Adipose tissue (tissue), 3 donors: ENCODE results near the gene ABCD3. TPM values are rescaled to one million over a fixed set of nuclear protein-coding genes. Genes with fewer than 3 reads are reported as not detected.
"Not testable (repeated sequence)": the region's sequence is repeated elsewhere in the genome, so short reads cannot be mapped to it uniquely, and the experiment has no call there.

Source experiments
- H3K27ac ChIP-seq: one replicate; pipeline ENCODE4 v1.5.1; 2013; ENCODE audit warnings: low read depth, low read length
- whole genome bisulfite sequencing, 3 donors: extraction: QIAGEN DNeasy Blood & Tissue Kit; methylation state at CpG; one replicate each; pipeline ENCODE4 v1.1.7; 2013; 5-methylcytosine and 5-hydroxymethylcytosine counted together
- polyA plus RNA-seq, 3 donors: library from polyadenylated mRNA; stranded (reverse); fragments of 200-250 nt; gene quantifications; one replicate each; pipeline ENCODE4 v1.2.3, GENCODE V29; 2013
- donor health status: healthy with polysubstance abuse.
- donor health status: Bipolar disorder and iron deficiency.
- donor health status: healthy.

ABCD3 gene
- 10 to 100 TPM; 12.0 to 15.6 (median 14.2) TPM for polyA plus RNA-seq

DNA sequence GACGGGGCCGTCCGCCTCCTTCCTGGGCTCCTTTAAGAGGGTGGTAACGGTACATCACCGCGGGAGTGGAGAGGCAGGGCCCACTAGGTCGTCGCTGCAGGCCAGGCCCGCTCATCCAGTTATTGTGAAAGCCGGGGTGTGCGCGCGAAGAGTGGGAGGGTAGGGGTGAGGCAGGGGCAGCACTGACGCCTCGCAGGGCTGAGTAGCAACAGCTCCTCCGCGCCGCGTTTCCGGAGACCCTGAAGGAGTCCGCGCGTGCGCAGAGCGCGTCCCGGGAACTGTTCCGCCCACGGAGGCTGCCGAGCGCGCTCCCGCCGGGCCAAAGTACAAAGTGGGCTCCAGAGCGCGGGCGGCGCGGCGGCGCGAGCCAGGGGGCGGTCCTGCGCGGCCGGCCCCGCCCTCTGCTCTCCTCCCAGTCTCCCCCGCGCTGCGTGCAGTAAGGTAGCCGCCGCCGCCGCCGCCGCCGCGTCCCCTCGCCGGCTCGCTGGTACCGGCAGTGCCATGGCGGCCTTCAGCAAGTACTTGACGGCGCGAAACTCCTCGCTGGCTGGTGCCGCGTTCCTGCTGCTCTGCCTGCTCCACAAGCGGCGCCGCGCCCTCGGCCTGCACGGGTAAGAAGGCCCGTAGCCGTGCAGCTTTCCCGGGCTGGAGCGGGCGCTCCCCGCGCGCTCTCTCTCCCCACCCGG, at the start of gene ABCD3:
TSS of gene ABCD3 (plus strand) at position 412 of the 686 bp plus-strand sequence. CDS start at position 502, 90 bp downstream.
- no peak within 1 kb of the TSS for H3K27ac ChIP-seq
- 0% methylated on average over 77 to 84 of the region's 84 CpGs for WGBS, 3 donors

DNA sequence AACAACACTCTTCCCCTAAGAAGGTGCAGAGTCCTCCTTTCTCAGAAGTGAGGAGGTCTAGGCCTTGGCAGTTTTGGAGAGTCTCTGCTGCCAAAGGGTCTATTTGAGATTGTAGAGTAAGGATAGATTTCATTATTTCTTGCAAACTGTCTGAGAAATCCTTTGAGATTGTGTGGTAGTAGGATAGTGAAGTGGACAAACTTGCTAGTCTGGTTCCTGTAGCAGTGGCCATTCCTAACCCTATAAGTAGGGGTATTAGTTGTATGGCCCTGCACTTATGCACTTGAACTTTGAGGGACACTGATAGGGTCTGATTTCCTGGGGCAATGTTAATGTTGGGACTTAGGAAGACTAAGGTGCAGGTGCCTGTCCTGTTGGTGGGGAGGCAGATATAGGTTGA, 45.4 kb upstream of the ABCD3 start:
- H3K27ac ChIP-seq, result not testable (repeated sequence)

DNA sequence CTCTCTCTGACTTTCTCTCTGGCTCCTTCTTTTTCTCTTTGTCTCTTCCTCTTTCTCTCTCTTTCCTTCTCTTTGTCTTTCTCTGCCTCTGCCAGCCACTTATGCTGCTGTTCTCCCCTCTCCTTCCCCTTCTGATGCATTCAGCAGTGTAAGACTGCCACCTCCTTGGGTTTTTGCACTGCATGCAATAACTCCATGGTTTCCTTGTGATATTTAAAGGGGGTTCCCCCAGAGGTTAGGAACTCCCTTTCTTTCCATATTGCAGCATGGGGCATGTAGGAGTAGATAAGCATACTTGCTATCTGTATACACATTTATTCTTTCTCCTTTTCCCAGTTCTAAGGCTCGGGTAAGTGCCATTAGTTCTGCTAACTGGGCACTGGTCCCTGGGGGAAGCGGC, 44.9 kb upstream of the ABCD3 start:
- not testable (repeated sequence) for H3K27ac ChIP-seq
- WGBS, 3 donors, result 17 to 80% (median 55%) methylated on average over 2 of the region's 2 CpGs

- WGBS, 3 donors, result 83 to 92% (median 89%) methylated on average over 7 of the region's 7 CpGs
- H3K27ac ChIP-seq, result not testable (repeated sequence)
These were observed 42.5 kb upstream of the ABCD3 start for GRCh38 chr1:94375666-94376065.

DNA sequence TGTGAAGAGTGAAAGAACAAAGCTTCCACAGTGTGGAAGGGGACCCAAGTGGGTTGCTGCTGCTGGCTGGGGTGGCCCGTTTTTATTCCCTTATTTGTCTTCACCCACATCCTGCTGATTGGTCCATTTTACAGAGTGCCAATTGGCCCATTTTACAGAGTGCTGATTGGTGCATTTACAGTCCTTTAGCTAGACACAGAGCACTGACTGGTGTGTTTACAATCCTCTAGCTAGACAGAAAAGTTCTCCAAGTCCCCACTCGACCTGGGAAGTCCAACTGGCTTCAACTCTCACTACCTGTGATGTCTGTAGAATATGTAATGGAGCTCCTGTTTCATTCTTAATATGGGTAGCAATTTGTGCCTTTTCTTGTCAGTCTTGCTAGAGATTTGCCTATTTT, 39.7 kb upstream of the ABCD3 start:
- WGBS, 3 donors, result 63 to 65% (median 65%) methylated on average over 2 of the region's 2 CpGs

GRCh38 chr1:94379615-94380014, 38.6 kb upstream of the ABCD3 start:
- 47 to 96% (median 88%) methylated on average over 3 of the region's 3 CpGs for WGBS, 3 donors
- no peak overlapping the region for H3K27ac ChIP-seq

More for the DNA sequence above, 39.7 kb upstream of the ABCD3 start:
- not testable (repeated sequence) for H3K27ac ChIP-seq

GRCh38 chr1:94382201-94382600, 36.0 kb upstream of the ABCD3 start:
- WGBS, 3 donors, result 11 to 60% (median 60%) methylated on average over 3 of the region's 3 CpGs
- H3K27ac ChIP-seq, result no peak overlapping the region

- WGBS, 3 donors, result 24 to 76% (median 68%) methylated on average over 4 of the region's 4 CpGs
- H3K27ac ChIP-seq, result no peak overlapping the region
These were observed 34.2 kb upstream of the ABCD3 start for GRCh38 chr1:94383966-94384408.

DNA sequence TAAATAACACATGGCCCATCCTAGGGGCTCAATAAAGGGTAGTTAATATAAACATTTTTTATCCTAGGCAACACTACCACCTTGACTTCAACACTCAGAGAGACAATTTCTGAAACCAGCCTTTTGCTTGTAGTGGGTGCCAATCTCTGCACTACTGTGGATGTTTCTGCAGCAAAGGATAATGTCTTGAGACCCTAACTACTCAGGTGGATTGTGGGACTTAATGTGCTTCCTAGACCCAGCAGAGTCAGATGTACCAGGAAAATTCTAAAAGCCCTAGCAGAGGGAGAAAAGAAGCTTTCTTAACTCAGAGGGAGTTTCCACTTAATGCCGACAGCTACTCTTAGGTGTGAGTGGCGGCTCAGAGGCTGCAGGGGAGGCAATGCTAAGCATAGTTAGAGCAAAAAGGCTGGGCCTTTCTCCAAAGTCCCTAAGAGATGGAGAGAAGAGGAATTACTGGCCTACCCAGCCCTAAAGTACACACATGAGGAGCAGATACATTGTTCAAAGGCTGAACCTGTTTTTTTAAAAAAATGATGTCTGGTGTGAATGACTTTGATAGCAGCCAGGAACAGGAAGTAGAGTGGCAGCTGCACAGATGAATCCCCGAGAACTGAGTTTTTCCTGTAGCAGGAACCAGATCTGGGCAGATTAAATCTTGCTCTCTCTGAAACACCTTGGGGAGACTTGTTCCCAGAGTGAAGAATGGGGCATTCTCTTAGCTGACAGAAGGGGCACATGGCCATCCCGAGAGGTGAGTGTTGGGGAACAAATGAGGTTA, 33.5 kb upstream of the ABCD3 start:
- no peak overlapping the region for H3K27ac ChIP-seq
- 20 to 51% (median 43%) methylated on average over 4 of the region's 4 CpGs for WGBS, 3 donors

DNA sequence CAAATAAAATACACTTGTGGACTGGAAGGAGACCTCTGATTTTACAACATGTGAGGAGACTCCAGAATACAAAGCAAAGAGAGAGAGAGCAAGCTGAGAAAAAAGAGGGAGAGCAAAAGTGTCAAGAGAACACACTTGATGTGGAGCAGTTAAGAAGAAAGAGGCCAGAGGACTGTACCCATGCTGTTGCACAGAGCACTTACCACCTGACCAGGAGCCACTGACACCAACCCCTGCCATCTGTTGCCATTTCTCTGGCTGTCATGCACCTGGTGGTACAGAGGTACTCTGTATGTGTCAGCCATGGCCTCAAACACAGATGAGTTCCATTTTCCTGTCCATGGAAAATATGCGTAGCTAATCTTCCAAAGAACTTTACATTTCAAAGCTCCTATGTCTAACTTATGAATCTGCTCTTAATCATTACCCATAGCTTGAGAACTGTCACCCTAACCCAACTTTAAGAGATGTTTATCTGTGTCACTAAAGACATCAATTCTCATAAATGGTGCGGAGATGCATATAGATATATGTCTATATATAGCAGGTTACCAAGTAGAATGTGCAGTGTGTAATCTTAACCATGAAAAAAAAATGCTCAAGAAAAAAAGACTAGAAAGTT, 32.8 kb upstream of the ABCD3 start:
- no peak overlapping the region for H3K27ac ChIP-seq
- 48 to 65% (median 54%) methylated on average over 2 of the region's 2 CpGs for WGBS, 3 donors

DNA sequence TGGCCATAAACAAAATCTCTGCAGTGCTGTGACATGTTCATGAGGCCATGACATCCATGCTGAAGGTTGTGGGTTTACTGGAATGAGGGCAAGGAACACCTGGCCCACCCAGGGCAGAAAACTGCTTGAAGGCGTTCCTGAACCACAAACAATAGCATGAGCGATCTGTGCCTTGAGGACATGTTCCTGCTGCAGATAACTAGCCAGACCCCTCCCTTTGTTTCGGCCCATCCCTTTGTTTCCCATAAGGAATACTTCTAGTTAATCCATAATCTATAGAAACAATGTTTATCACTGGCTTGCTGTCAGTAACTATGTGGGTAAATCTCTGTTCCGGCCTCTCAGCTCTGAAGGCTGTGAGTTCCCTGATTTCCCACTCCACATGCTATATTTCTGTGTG, 28.9 kb upstream of the ABCD3 start:
- H3K27ac ChIP-seq, result no peak overlapping the region
- WGBS, 3 donors, result 72 to 83% (median 79%) methylated on average over 4 of the region's 4 CpGs

GRCh38 chr1:94394247-94394646, 23.9 kb upstream of the ABCD3 start:
- H3K27ac ChIP-seq, result no peak overlapping the region
- 90 to 97% (median 93%) methylated on average over 1 of the region's 1 CpG for WGBS, 3 donors

DNA sequence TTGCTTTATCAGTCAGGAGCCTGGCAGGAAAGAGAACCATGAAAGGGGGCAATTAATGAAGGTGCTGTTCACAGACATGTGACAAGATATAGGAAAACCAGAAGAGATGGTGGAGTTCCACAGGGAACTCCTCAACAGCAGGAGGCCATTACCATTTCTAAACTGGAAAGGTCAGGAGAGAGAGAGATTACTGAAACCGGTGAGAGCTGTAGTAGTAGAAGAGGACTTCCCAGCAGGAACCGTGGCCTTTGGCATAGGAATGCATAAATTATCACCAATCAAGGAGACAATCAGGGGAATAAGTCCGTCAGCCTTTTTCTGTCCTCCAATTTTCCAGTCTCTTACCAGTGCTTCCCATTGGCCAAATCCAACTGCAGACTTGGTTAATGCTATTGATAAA, 23.0 kb upstream of the ABCD3 start:
- no peak overlapping the region for H3K27ac ChIP-seq
- 62 to 65% (median 64%) methylated on average over 3 of the region's 3 CpGs for WGBS, 3 donors

DNA sequence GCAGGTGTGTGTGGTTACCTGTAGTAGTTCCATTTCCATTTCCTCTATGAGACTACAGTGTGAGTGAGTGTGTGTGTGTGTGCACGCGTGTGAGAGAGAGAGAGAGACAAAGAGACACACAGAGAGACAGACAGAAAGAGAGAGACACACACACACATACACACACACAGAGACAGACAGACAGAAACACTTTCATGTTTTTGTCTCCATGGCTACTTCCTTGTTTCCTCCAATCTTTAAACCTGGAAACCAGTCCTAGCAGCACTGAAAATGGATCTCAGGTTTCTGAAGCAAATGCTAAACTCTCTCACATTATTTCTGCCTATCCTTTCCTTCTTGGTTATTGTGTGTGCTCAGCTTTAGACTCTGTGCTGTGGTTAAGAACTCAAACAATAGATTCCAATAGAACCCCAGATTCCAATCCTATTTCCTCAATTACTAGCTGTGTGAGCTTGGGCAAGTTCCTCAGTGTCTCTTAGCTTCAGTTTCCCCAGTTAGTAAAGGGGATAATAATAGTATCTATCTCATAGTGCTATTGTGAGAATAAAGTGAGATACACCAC, 22.4 kb upstream of the ABCD3 start:
- WGBS, 3 donors, result 90 to 97% (median 93%) methylated on average over 2 of the region's 2 CpGs
- H3K27ac ChIP-seq, result no peak overlapping the region

DNA sequence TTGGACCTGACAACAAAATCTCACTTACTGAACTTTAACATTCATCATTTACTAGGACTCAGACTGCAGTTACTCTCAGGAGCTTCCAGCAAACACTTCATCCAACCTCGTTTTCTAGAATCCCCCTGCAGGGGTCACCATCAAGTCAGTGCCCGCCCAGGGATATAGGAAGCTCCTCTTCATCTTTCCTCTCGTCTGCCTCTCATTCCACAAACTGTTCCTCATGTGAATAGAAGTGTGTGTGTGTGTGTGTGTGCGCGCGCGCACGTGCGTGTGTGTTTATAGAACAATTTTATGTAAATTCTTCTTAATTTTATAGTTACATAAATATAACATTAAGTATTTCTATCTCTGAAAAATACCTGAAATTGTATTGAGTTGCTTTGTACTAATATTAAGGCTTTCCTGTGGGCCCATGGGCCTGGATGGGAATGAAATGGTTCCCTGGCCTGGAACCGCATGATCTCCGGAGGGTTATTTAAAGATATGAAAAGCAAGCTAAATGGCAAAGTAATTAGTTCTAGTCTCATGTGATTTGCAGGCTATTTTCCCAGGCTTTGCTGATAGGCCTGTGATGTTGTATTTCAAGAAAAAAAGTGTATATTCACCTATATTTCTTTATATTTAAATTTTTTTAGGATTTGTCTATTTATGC, 21.7 kb upstream of the ABCD3 start:
- WGBS, 3 donors, result 78 to 79% (median 79%) methylated on average over 11 of the region's 11 CpGs
- H3K27ac ChIP-seq, result no peak overlapping the region

DNA sequence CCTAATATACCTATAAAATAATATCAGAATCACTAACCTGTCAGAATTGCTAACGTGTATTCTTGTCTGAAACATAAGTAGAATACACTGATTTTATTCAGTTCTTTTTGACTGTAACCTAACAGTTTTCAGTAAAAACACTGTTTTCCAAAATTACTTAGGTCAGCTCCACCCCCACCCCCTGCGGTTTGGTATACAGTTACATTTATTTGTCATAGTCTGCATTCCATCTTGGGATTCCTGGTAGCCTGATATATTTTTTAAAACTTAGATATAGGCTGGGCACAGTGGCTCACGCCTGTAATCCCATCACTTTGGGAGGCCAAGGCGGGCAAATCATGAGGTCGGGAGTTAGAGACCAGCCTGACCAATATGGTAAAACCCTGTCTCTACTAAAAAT, 19.8 kb upstream of the ABCD3 start:
- WGBS, 3 donors, result 89 to 92% (median 90%) methylated on average over 5 of the region's 5 CpGs
- no peak overlapping the region for H3K27ac ChIP-seq

DNA sequence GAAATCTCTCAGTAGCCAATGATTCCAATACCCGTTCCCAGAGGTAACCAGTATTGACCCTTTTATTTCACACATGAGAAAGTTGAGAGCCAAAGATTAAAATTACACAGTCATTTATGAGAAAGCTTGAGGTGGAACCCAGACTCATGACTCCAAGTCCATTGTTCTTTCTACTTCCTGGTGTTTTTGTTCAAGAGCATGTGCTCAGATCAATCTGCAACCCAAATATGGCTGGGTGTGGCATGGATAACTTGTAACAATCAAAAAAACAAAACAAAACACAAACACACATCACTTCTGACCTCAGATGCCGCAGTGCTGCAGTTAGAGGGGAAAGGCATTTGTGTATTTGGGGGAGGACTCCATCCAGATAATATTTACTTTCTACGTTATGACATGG, 18.7 kb upstream of the ABCD3 start:
- WGBS, 3 donors, result 82 to 93% (median 91%) methylated on average over 3 of the region's 3 CpGs

GRCh38 chr1:94401206-94401605, 17.0 kb upstream of the ABCD3 start:
- WGBS, 3 donors, result 93 to 97% (median 94%) methylated on average over 4 of the region's 4 CpGs
- H3K27ac ChIP-seq, result no peak overlapping the region

More for the DNA sequence above, 18.7 kb upstream of the ABCD3 start:
- no peak overlapping the region for H3K27ac ChIP-seq

DNA sequence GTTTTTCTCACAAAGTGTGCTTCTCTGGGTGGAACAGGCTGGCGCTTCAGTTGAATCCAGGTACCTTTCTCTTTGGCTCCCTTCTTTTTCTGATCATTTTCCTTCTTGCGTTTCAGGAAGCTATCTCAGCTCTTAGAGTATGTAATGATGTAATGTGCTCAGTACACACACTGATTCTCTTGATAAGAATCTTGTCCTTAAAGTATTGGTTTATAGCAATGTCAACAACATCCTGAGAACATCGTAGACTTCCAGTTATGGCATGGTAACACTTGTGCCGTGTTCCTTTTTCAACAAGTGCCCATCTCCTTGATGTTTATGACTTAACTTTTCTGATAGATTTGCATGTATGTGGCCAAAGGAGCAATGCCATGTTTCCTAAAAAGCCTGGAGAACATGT, 11.7 kb upstream of the ABCD3 start:
- H3K27ac ChIP-seq, result no peak overlapping the region

More for the DNA sequence above, 11.7 kb upstream of the ABCD3 start:
- 78 to 90% (median 80%) methylated on average over 4 of the region's 4 CpGs for WGBS, 3 donors
